SH-SY5Y (cell line): ENCODE measurements around the gene CDH20.

Experiments
- GATA2 ChIP-seq: IDR thresholded peaks from 2 replicates; pipeline ENCODE4 v1.6.1; 2011; ENCODE audit warnings: mild to moderate bottlenecking, low read depth, low read length
- GATA3 ChIP-seq: IDR thresholded peaks from 2 replicates; pipeline ENCODE4 v1.6.1; 2011; ENCODE audit warnings: low read depth, mild to moderate bottlenecking, low read length, moderate library complexity

The CDH20 gene

GRCh38 chr18:61333271-61333745 is at the start of gene CDH20:
TSS of gene CDH20 (plus strand) at chr18:61333430.
- TF ChIP-seq GATA2 (no peak), GATA3 (no peak)

GRCh38 chr18:61284039-61284438 is 49.2 kb upstream of the CDH20 start:
- TF ChIP-seq GATA3, result no peak
- no peak for TF ChIP-seq GATA2

GRCh38 chr18:61285777-61286176 is 47.5 kb upstream of the CDH20 start:
- TF ChIP-seq GATA2 (no peak), GATA3 (no peak)

DNA sequence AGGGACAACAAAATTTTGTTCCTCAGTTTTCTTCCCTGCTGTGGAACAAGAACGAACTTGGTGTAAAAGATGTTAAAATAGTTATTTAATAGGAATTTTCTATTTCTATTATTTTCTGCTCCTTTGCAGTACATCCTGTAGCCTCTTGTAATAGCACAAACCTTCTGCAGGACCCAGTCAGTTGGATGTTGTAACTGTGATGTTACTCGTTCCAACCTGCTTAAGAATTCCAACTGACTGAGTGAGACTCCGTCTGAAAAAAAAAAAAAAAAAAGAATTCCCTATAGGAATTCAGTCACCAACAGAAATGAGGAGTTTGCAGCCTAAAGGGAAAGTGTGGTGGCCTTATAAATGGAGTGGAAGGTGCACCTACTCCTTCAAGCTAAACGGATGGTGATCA is 46.4 kb upstream of the CDH20 start:
- TF ChIP-seq GATA2 (no peak), GATA3 (no peak)

DNA sequence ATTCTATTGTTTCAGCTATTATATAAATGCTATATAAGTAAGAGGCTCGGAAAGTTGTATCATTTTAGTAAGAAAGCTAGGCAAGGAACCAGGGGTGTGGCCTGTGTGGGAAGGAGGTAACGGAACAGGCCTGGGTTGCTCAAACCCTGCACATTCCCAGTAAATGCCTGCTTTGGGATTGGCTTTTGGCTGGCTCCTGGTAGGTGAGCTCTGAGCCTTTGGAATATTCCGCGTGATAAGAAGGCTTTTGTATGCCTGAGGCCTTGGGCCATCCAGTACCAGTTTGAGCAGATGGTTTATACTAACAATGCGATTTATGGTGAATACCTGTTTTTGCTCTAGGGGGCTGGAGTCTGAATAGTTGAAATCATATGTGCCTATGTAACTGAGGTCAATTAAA is 42.6 kb upstream of the CDH20 start:
- TF ChIP-seq GATA2 (no peak), GATA3 (no peak)

DNA sequence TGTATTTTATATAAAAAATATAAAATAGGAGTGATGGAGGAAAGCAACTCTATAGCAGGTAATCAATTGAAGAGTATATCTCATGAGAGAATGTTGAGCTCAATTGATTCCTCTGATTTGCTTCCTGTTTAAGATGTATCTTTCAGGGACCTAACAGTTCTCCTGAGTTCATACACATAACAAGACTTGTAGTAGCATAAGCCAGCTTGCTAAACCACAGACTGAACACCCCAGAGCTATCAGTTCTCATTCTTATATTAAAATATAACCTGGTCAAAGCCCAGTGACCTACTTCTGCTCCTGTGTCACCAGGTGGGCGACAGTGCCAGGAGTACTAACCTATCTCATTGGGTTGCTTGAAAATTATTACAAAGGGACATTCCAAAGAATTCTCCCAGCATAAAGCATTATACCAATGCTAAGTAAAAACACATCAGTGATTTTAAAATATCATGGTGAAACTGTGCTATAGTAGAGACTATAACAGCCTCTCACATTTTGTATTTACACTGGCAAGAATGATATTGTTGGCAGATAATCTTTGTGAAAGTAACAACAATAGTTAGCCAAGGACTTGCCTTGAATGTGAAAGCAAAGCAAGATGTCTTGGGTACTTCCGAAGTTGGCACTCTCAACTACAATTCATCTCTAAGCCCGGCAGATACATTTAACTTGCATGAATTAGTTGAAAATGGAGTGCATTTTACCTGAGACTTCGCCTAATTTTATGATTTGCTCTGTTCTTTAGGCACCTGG is 40.8 kb upstream of the CDH20 start:
- TF ChIP-seq GATA2 (no peak), GATA3 (no peak)

- TF ChIP-seq GATA2 (no peak), GATA3 (no peak)
Observed at GRCh38 chr18:61295153-61295552, 38.1 kb upstream of the CDH20 start.

- TF ChIP-seq GATA3 (no peak), GATA2 (no peak)
Observed at GRCh38 chr18:61308004-61308403, 25.2 kb upstream of the CDH20 start.

GRCh38 chr18:61308795-61309393 is 24.3 kb upstream of the CDH20 start:
- no peak for TF ChIP-seq GATA3
- no peak for TF ChIP-seq GATA2

DNA sequence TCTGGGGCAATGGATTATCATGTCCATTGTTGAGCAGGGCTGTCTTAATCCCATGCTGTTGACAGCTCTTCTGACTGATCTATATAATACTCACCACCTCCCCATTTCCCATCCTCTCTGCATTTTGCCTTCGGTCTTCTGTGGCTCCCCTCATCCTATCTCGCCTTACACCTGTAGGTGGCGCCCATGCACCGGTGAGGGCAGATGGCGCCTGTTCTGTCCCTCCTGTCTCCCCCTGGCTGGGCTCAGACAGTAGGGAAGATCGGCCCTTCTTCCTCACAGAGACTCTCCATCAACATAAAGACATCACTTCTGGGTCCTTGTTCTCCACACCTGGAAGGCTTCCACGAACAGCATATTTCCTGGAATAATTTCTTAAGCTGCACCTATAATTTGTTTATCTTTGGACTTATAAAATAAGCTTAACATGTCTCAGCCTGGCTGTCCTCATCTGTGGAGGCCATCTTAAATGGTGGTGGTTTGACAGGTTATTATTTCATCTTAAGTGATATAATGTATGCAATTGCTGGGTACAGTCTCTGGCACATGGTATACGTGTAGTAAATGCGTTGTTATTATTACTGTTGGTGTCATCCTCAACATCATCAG is 10.9 kb upstream of the CDH20 start:
- TF ChIP-seq GATA2 (no peak), GATA3 (no peak)

GRCh38 chr18:61323951-61324350 is 9.3 kb upstream of the CDH20 start:
- no peak for TF ChIP-seq GATA2
- no peak for TF ChIP-seq GATA3

GRCh38 chr18:61326407-61326806 is 6.8 kb upstream of the CDH20 start:
- TF ChIP-seq GATA2 (no peak), GATA3 (no peak)

DNA sequence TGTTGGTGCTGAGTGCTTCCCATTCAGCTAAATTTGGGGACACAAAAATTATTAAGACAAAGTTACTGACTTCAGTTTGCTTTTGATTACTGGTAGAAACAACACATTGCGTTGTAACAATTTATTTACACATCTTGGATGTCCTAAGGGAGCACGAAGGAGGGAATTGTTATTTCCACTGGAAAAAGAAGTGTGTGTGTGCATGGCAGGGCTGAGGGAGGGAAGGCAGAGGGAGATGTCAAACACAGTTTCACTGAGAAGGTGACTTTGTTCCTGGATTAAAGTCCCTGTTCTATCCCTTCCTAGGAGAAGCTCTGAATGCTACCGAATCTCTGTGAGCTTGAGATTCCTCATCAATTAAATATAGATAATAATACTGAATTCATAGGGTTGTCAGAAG is 3.8 kb upstream of the CDH20 start:
- TF ChIP-seq GATA2 (no peak), GATA3 (no peak)

- TF ChIP-seq GATA2 (no peak), GATA3 (no peak)
Observed at GRCh38 chr18:61331051-61331450, 2.2 kb upstream of the CDH20 start.
